Measurements from ENCODE around the gene GPBP1. TPM values are rescaled to one million over a fixed set of nuclear protein-coding genes. Genes with fewer than 3 reads are reported as not detected.

Gene GPBP1
- total and polyA plus RNA-seq, 12 donors: 38.7 to 131 (median 81.7) TPM

GRCh38 chr5:57210633-57211032, 36.8 kb downstream of the GPBP1 start:
- intact Hi-C loops (cut with DNase I): no loop called here
- Histone ChIP-seq H3K27ac (peak overlapping the region in 1 of 5 donors; percentile 10), H3K4me1 (replicated peaks in 1 of 2) (peaks cover 20 to 54% of the 10 kb centered on the region in 2 donors), H3K9me3 (replicated peaks in 1 of 3) (no peaks in the 10 kb centered on the region), H3K27me3 (no peaks in the 10 kb centered on the region), H3K36me3 (replicated peaks in 1 of 2) (peaks cover 0 to 13% of the 10 kb centered on the region in 2 donors), H3K4me3 (no peak overlapping the region)
- no peak for DNase-seq
- no peak for TF ChIP-seq POLR2A (IDR thresholded peaks at IDR 0.05)
- no peak for TF ChIP-seq CTCF (IDR thresholded peaks at IDR 0.05)

GRCh38 chr5:57211039-57211438, 37.2 kb downstream of the GPBP1 start:
- TF ChIP-seq POLR2A (IDR thresholded peaks at IDR 0.05) (no peak), CTCF (IDR thresholded peaks at IDR 0.05) (no peak)
- DNase-seq: no peak
- Histone ChIP-seq H3K27ac (peak overlapping the region in 1 of 5 donors; percentile 10), H3K27me3 (no peaks in the 10 kb centered on the region), H3K4me3 (no peak overlapping the region), H3K36me3 (replicated peaks in 1 of 2) (peaks cover 0 to 13% of the 10 kb centered on the region in 2 donors), H3K4me1 (replicated peaks in 1 of 2) (peaks cover 20 to 54% of the 10 kb centered on the region in 2 donors), H3K9me3 (replicated peaks in 1 of 3) (no peaks in the 10 kb centered on the region)
- intact Hi-C loops (cut with DNase I): no loop called here
- 85 to 94% (median 88%) methylated on average over 5 of the region's 5 CpGs for WGBS, 4 donors

GRCh38 chr5:57215629-57216195, 41.9 kb downstream of the GPBP1 start:
- TF ChIP-seq CTCF (IDR thresholded peaks at IDR 0.05): no peak
- no peak for TF ChIP-seq POLR2A (IDR thresholded peaks at IDR 0.05)

GRCh38 chr5:57216714-57217113, 42.9 kb downstream of the GPBP1 start:
- Histone ChIP-seq H3K27me3 (no peaks in the 10 kb centered on the region), H3K9me3 (replicated peaks in 1 of 3) (no peaks in the 10 kb centered on the region), H3K36me3 (replicated peaks in 1 of 2) (peaks cover 0 to 13% of the 10 kb centered on the region in 2 donors), H3K4me3 (no peak overlapping the region), H3K4me1 (replicated peaks in 1 of 2) (peaks cover 9 to 33% of the 10 kb centered on the region in 2 donors), H3K27ac (peak overlapping the region in 1 of 5 donors; percentile 42)
- intact Hi-C loops (cut with DNase I): no loop called here
- WGBS, 4 donors: 58 to 66% (median 62%) methylated on average over 4 of the region's 4 CpGs
- TF ChIP-seq CTCF (IDR thresholded peaks at IDR 0.05) (no peak), POLR2A (IDR thresholded peaks at IDR 0.05) (no peak)
- DNase-seq: no peak

More at GRCh38 chr5:57215629-57216195, 41.9 kb downstream of the GPBP1 start:
- H3K27ac ChIP-seq: peak overlapping the region in 2 of 5 donors; percentile 9 to 42
- H3K4me3 ChIP-seq: no peak overlapping the region
- H3K4me1 ChIP-seq (replicated peaks in 1 of 2): peaks cover 9 to 27% of the 10 kb centered on the region in 2 donors
- peaks cover 0 to 13% of the 10 kb centered on the region in 2 donors for H3K36me3 ChIP-seq (replicated peaks in 1 of 2)
- intact Hi-C loops (cut with DNase I): no loop called here
- H3K9me3 ChIP-seq (replicated peaks in 1 of 3): no peaks in the 10 kb centered on the region
- 62 to 72% (median 71%) methylated on average over 4 of the region's 4 CpGs for WGBS, 4 donors
- DNase-seq: no peak
- H3K27me3 ChIP-seq: no peaks in the 10 kb centered on the region

Measured in adrenal gland (tissue), 12 donors.